ENCODE results near the gene LRRFIP2.

LRRFIP2 gene

GRCh38 chr3:37202035-37202434 lies 27.7 kb upstream of the LRRFIP2 start (continued):
- TF ChIP-seq KLF9 (tag by site-specific recombination; IDR thresholded peaks at IDR 0.05; ENCODE audit: low read depth) = no peak
- TF ChIP-seq FEZF1 (tag by site-specific recombination; IDR thresholded peaks at IDR 0.05) = no peak
- TF ChIP-seq ZNF658 (tag by site-specific recombination; IDR thresholded peaks at IDR 0.05) = no peak
- TF ChIP-seq, protein P1, sequence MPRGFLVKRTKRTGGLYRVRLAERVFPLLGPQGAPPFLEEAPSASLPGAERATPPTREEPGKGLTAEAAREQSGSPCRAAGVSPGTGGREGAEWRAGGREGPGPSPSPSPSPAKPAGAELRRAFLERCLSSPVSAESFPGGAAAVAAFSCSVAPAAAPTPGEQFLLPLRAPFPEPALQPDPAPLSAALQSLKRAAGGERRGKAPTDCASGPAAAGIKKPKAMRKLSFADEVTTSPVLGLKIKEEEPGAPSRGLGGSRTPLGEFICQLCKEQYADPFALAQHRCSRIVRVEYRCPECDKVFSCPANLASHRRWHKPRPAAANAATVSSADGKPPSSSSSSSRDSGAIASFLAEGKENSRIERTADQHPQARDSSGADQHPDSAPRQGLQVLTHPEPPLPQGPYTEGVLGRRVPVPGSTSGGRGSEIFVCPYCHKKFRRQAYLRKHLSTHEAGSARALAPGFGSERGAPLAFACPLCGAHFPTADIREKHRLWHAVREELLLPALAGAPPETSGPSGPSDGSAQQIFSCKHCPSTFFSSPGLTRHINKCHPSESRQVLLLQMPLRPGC (tag by site-specific recombination; IDR thresholded peaks at IDR 0.05) = no peak
- TF ChIP-seq ZNF48 (tag by site-specific recombination; IDR thresholded peaks at IDR 0.05) = no peak

DNA sequence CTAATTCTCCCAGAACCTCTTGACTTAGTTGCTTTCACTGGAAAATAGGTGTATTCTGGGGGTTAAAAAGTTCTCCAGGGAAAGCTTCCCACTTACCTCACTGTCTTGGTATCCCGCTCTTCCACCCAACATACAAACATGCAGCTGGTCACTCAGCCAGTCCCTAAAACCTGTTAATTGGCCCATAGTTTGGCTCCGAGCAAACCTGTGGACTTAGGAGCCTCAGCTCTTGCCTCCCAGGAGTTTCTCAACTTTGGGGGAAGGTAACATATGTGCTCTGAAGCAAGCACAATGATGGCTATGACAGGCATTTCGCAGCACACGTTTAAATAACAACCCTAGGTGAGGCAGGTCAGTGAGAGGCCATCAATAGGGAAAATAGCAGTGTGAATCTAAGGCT lies 25.8 kb upstream of the LRRFIP2 start:
- no peak overlapping the region for H3K4me3 ChIP-seq (ENCODE audit: low read depth, low read length)
- TF ChIP-seq, protein P2, sequence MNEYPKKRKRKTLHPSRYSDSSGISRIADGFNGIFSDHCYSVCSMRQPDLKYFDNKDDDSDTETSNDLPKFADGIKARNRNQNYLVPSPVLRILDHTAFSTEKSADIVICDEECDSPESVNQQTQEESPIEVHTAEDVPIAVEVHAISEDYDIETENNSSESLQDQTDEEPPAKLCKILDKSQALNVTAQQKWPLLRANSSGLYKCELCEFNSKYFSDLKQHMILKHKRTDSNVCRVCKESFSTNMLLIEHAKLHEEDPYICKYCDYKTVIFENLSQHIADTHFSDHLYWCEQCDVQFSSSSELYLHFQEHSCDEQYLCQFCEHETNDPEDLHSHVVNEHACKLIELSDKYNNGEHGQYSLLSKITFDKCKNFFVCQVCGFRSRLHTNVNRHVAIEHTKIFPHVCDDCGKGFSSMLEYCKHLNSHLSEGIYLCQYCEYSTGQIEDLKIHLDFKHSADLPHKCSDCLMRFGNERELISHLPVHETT (tag by site-specific recombination; IDR thresholded peaks at IDR 0.05) = no peak
- no peak for TF ChIP-seq ZNF488 (tag by site-specific recombination; IDR thresholded peaks at IDR 0.05)
- TF ChIP-seq, protein P3, sequence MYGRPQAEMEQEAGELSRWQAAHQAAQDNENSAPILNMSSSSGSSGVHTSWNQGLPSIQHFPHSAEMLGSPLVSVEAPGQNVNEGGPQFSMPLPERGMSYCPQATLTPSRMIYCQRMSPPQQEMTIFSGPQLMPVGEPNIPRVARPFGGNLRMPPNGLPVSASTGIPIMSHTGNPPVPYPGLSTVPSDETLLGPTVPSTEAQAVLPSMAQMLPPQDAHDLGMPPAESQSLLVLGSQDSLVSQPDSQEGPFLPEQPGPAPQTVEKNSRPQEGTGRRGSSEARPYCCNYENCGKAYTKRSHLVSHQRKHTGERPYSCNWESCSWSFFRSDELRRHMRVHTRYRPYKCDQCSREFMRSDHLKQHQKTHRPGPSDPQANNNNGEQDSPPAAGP (tag by site-specific recombination; IDR thresholded peaks at IDR 0.05) = no peak
- no peak for TF ChIP-seq RBAK (tag by site-specific recombination; IDR thresholded peaks at IDR 0.05)
- no peak for TF ChIP-seq HOXD13 (CRISPR knock-in tag; IDR thresholded peaks at IDR 0.05; ENCODE audit: borderline replicate concordance)
- TF ChIP-seq ZNF514 (tag by site-specific recombination; IDR thresholded peaks at IDR 0.05) = no peak
- TF ChIP-seq ZNF362 (tag by site-specific recombination; IDR thresholded peaks at IDR 0.05) = no peak
- TF ChIP-seq, protein P4, sequence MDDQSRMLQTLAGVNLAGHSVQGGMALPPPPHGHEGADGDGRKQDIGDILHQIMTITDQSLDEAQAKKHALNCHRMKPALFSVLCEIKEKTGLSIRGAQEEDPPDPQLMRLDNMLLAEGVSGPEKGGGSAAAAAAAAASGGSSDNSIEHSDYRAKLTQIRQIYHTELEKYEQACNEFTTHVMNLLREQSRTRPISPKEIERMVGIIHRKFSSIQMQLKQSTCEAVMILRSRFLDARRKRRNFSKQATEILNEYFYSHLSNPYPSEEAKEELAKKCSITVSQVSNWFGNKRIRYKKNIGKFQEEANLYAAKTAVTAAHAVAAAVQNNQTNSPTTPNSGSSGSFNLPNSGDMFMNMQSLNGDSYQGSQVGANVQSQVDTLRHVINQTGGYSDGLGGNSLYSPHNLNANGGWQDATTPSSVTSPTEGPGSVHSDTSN (CRISPR knock-in tag; IDR thresholded peaks at IDR 0.05) = no peak
- no peak for TF ChIP-seq IKZF3 (tag by site-specific recombination; IDR thresholded peaks at IDR 0.05)
- no peak for TF ChIP-seq ZNF510 (tag by site-specific recombination; IDR thresholded peaks at IDR 0.05; ENCODE audit: insufficient replicate concordance)
- TF ChIP-seq ZNF76 (tag by site-specific recombination; IDR thresholded peaks at IDR 0.05; ENCODE audit: borderline replicate concordance, low read depth) = no peak
- TF ChIP-seq ZBTB48 (tag by site-specific recombination; IDR thresholded peaks at IDR 0.05) = no peak
- TF ChIP-seq ZSCAN30 (tag by site-specific recombination; IDR thresholded peaks at IDR 0.05) = no peak
- TF ChIP-seq ZNF560 (tag by site-specific recombination; IDR thresholded peaks at IDR 0.05; ENCODE audit: borderline replicate concordance) = no peak
- TF ChIP-seq ZBTB8A (tag by site-specific recombination; IDR thresholded peaks at IDR 0.05) = no peak
- TF ChIP-seq ZXDB (tag by site-specific recombination; IDR thresholded peaks at IDR 0.05) = no peak
- CTCF ChIA-PET = no interaction called here
- POLR2A ChIA-PET = no interaction called here
- H3K9me3 ChIP-seq (ENCODE audit: control insufficient read depth, insufficient read depth, low read depth, low read length) = no peaks in the 10 kb centered on the region
- H3K27ac ChIP-seq (ENCODE audit: extremely low read depth, low read depth, low read length) = no peak overlapping the region
- H3K4me1 ChIP-seq (ENCODE audit: control insufficient read depth, insufficient read depth, low read length) = no peaks in the 10 kb centered on the region
- no peaks in the 10 kb centered on the region for H3K36me3 ChIP-seq (ENCODE audit: control insufficient read depth in 2 of 2, insufficient read depth in 1 of 2, low read length in 2 of 2)

Measured in HEK293 (cell line).